Pancreas (tissue), 10 donors: ENCODE data around the gene TMED10. TPM values are rescaled to one million over a fixed set of nuclear protein-coding genes. Genes with fewer than 3 reads are reported as not detected.

Source experiments
- ATAC-seq, 4 donors: fragments of 200-7000 bp; cut with Tn5 transposase; one replicate each; pipeline versions ENCODE4 v1.8.0 to v1.9.1; 2020; ENCODE audit warnings: mild to moderate bottlenecking in 4 of 4, moderate library complexity in 4 of 4
- DNase-seq, 6 donors: peaks; one replicate each; pipeline ENCODE4 v3.0.0-alpha.2; 2020
- FAIRE-seq: peaks from 2 replicates; lab custom pipeline; 2012; peaks lifted over from hg19 to GRCh38; lab: Jason Lieb, UNC
- H3K27ac ChIP-seq, 4 donors: fragments of 200-600 bp; sonication (generic); 1 replicate in 3 of 4; 2 replicates in 1 of 4; pipeline versions ENCODE4 v1.5.0 to v1.8.0; 2020
- H3K27me3 ChIP-seq, 4 donors: fragments of 200-600 bp; one replicate each; pipeline ENCODE4 v1.8.0; 2021
- H3K36me3 ChIP-seq, 3 donors: fragments of 200-600 bp; sonication (generic) in 1 of 3; one replicate each; pipeline versions ENCODE4 v1.5.0 to v1.8.0; 2020 to 2021
- H3K4me1 ChIP-seq, 3 donors: fragments of 200-600 bp; one replicate each; pipeline ENCODE4 v1.8.0; 2021
- H3K4me3 ChIP-seq, 4 donors: fragments of 200-600 bp; sonication (generic) in 2 of 4; one replicate each; pipeline versions ENCODE4 v1.5.0 to v1.8.0; 2020 to 2021
- H3K9me3 ChIP-seq, 4 donors: fragments of 200-600 bp; one replicate each; pipeline ENCODE4 v1.8.0; 2021
- CTCF ChIP-seq, 4 donors: fragments of 200-600 bp; sonication (generic) in 3 of 4; IDR thresholded peaks; one replicate each; pipeline versions ENCODE4 v1.5.0 to v1.8.0; 2021; ENCODE audit warnings: antibody characterized with exemption in 4 of 4
- WGBS, 2 donors: extraction: QIAGEN DNeasy Blood & Tissue Kit; methylation state at CpG; one replicate each; pipeline ENCODE4 v1.1.7; 2013; 5-methylcytosine and 5-hydroxymethylcytosine counted together
- intact Hi-C, 3 donors: fragments of 100-400 bp; cut with DNase I; formaldehyde crosslinking; loops; one replicate each; pipeline versions ENCODE4 v1.11.1 to v1.14.2; 2022
- polyA plus RNA-seq, 2 donors: library from polyadenylated mRNA; stranded (reverse); fragments of 200-250 nt; gene quantifications; one replicate each; pipeline ENCODE4 v1.2.3, GENCODE V29; 2013
- total RNA-seq, 6 donors: library from RNA; stranded (reverse); fragmentation: NEBNext Ultra II Directional in 4 of 6; extraction: Animal tissue kit (Norgen Biotek cat#: 25700) in 4 of 6; gene quantifications; one replicate each; pipeline versions ENCODE4 v1.2.1 to v1.2.4, GENCODE V29; 2021 to 2023
- donor health status: healthy with polysubstance abuse.
- donor health status: DM: no; HTN: no; CAD: no; lungs with moderate emphysema.
- donor health status: DM: no; HTN: no; CAD: no.
- donor health status: control.
- donor health status: control.
- donor health status: Bipolar disorder and iron deficiency.
- donor health status: DM: yes; HTN: yes; CAD: no.
- donor health status: DM: no; HTN: no; CAD: no.
- donor health status: DM: no; HTN: no; CAD: no.
- donor health status: DM: yes; HTN: yes; CAD: no.

TMED10 gene
- total and polyA plus RNA-seq, 8 donors: 56.0 to 377 (median 310) TPM

GRCh38 chr14:75163677-75164076 is 12.7 kb downstream of the TMED10 start:
- peaks cover 26 to 54% (median 38%) of the 10 kb centered on the region in 3 donors for H3K4me1 ChIP-seq

GRCh38 chr14:75162631-75163030 is 13.8 kb downstream of the TMED10 start:
- FAIRE-seq: no peak
- Histone ChIP-seq H3K9me3 (no peaks in the 10 kb centered on the region), H3K4me1 (peaks cover 21 to 44% (median 34%) of the 10 kb centered on the region in 3 donors), H3K36me3 (no peaks in the 10 kb centered on the region), H3K4me3 (no peak overlapping the region), H3K27ac (no peak overlapping the region), H3K27me3 (no peaks in the 10 kb centered on the region)
- no peak for TF ChIP-seq CTCF (IDR thresholded peaks at IDR 0.05)
- intact Hi-C loops: loop anchor here in 1 of 3 donors (10.0 kb wide), 1 partner anchor 122 kb away; no protein-coding TSS in a partner anchor
- no peak for ATAC-seq
- DNase-seq: no peak
- WGBS, 2 donors: 62 to 63% methylated on average over 3 of the region's 3 CpGs

More at GRCh38 chr14:75163677-75164076, 12.7 kb downstream of the TMED10 start:
- no peaks in the 10 kb centered on the region for H3K27me3 ChIP-seq
- H3K4me3 ChIP-seq: no peak overlapping the region
- H3K9me3 ChIP-seq: no peaks in the 10 kb centered on the region
- ATAC-seq: no peak
- TF ChIP-seq CTCF (IDR thresholded peaks at IDR 0.05): no peak
- FAIRE-seq: no peak
- no peaks in the 10 kb centered on the region for H3K36me3 ChIP-seq
- 60% methylated on average over 2 of the region's 2 CpGs for WGBS, 2 donors
- H3K27ac ChIP-seq: peak overlapping the region in 1 of 4 donors; percentile 11
- intact Hi-C loops: loop anchor here in 1 of 3 donors (10.0 kb wide), 1 partner anchor 121 kb away; no protein-coding TSS in a partner anchor
- DNase-seq: no peak

GRCh38 chr14:75158843-75159614 is 17.4 kb downstream of the TMED10 start:
- FAIRE-seq: no peak
- WGBS, 2 donors: 92% methylated on average over 6 of the region's 6 CpGs

GRCh38 chr14:75156901-75157300 is 19.5 kb downstream of the TMED10 start:
- Histone ChIP-seq H3K9me3 (no peaks in the 10 kb centered on the region), H3K4me3 (no peak overlapping the region), H3K36me3 (no peaks in the 10 kb centered on the region), H3K27me3 (no peaks in the 10 kb centered on the region), H3K4me1 (peaks cover 20 to 24% (median 21%) of the 10 kb centered on the region in 3 donors), H3K27ac (no peak overlapping the region)
- FAIRE-seq (no peak), DNase-seq (no peak), ATAC-seq (peak in 1 of 4 donors; percentile 6)
- 76 to 78% methylated on average over 3 of the region's 3 CpGs for WGBS, 2 donors
- intact Hi-C loops: loop anchor here in 1 of 3 donors (10.0 kb wide), 1 partner anchor 98 kb away; no protein-coding TSS in a partner anchor
- TF ChIP-seq CTCF (IDR thresholded peaks at IDR 0.05): no peak

More at GRCh38 chr14:75158843-75159614, 17.4 kb downstream of the TMED10 start:
- intact Hi-C loops: loop anchor here in 1 of 3 donors (10.0 kb wide), 1 partner anchor 96 kb away; no protein-coding TSS in a partner anchor
- H3K36me3 ChIP-seq: no peaks in the 10 kb centered on the region
- H3K9me3 ChIP-seq: no peaks in the 10 kb centered on the region
- peak in 1 of 4 donors; percentile 40 for ATAC-seq
- DNase-seq: no peak
- peaks cover 12 to 18% (median 16%) of the 10 kb centered on the region in 3 donors for H3K4me1 ChIP-seq
- no peaks in the 10 kb centered on the region for H3K27me3 ChIP-seq
- H3K4me3 ChIP-seq: no peak overlapping the region
- TF ChIP-seq CTCF (IDR thresholded peaks at IDR 0.05): no peak
- H3K27ac ChIP-seq: no peak overlapping the region
